CD4-positive, alpha-beta T cell treated with Interleukin-10 for 1 hour (primary cell): ENCODE data around the gene GATA2.
A peak's percentile ranks its signal among the peaks of the same experiment; 100 is the strongest.

Experiments used
- DNase-seq: peaks from one replicate; pipeline ENCODE4 v3.0.0-alpha.2; 2020

The GATA2 gene

GRCh38 chr3:128501431-128501830 lies 8.4 kb upstream of the GATA2 start:
- DNase-seq = no peak

- no peak for DNase-seq
Observed at GRCh38 chr3:128500556-128500955, 7.6 kb upstream of the GATA2 start.

GRCh38 chr3:128499724-128500275 lies 6.8 kb upstream of the GATA2 start:
- no peak for DNase-seq

GRCh38 chr3:128498901-128499530 lies 6.0 kb upstream of the GATA2 start:
- no peak for DNase-seq

GRCh38 chr3:128498127-128498626 lies 5.2 kb upstream of the GATA2 start:
- no peak for DNase-seq

- DNase-seq = peak; percentile 59
Observed at GRCh38 chr3:128497305-128498126, 4.5 kb upstream of the GATA2 start.

- DNase-seq = no peak
Observed at GRCh38 chr3:128496602-128497304, 3.8 kb upstream of the GATA2 start.

GRCh38 chr3:128496019-128496601 lies 3.1 kb upstream of the GATA2 start:
- no peak for DNase-seq

- DNase-seq = no peak
Observed at GRCh38 chr3:128495435-128495970, 2.5 kb upstream of the GATA2 start.

GRCh38 chr3:128494367-128494650 lies 1.3 kb upstream of the GATA2 start:
- DNase-seq = no peak

- no peak for DNase-seq
Observed at GRCh38 chr3:128493570-128494366, 767 bp upstream of the GATA2 start.

GRCh38 chr3:128491941-128492670 lies 895 bp downstream of the GATA2 start:
- no peak for DNase-seq

GRCh38 chr3:128491691-128491940 lies 1.4 kb downstream of the GATA2 start:
- DNase-seq = no peak

GRCh38 chr3:128490915-128491690 lies 1.9 kb downstream of the GATA2 start:
- no peak for DNase-seq

GRCh38 chr3:128490650-128490914 lies 2.4 kb downstream of the GATA2 start:
- no peak for DNase-seq

GRCh38 chr3:128489927-128490649 lies 2.9 kb downstream of the GATA2 start:
- no peak for DNase-seq

- DNase-seq = no peak
Observed at GRCh38 chr3:128489674-128489926, 3.4 kb downstream of the GATA2 start.

- DNase-seq = no peak
Observed at GRCh38 chr3:128488991-128489673, 3.9 kb downstream of the GATA2 start.

GRCh38 chr3:128488636-128488990 lies 4.4 kb downstream of the GATA2 start:
- no peak for DNase-seq
